Dendritic cell treated with granulocyte-macrophage colony-stimulating factor and Interleukin-4, amounts not matched to agents 40 ng/mL and 50 ng/mL, for 4 days (primary cell): Measurements from ENCODE around the gene LPCAT1.

ENCODE experiments used
- H3K27ac Mint-ChIP-seq: one replicate; pipeline ENCODE4 v1.8.0; 2022; ENCODE audit warnings: mild to moderate bottlenecking, mixed read lengths
- H3K27me3 Mint-ChIP-seq: one replicate; pipeline ENCODE4 v1.8.0; 2022; ENCODE audit warnings: mild to moderate bottlenecking, mixed read lengths
- H3K36me3 Mint-ChIP-seq: one replicate; pipeline ENCODE4 v1.8.0; 2022; ENCODE audit warnings: low read depth, mixed read lengths
- H3K4me1 Mint-ChIP-seq: one replicate; pipeline ENCODE4 v1.8.0; 2022; ENCODE audit warnings: low read depth, mixed read lengths
- H3K4me3 Mint-ChIP-seq: one replicate; pipeline ENCODE4 v1.8.0; 2022; ENCODE audit warnings: mild to moderate bottlenecking, moderate library complexity, mixed read lengths
- H3K9me3 Mint-ChIP-seq: one replicate; pipeline ENCODE4 v1.8.0; 2022; ENCODE audit warnings: mixed read lengths
- intact Hi-C: fragments of 100-400 bp; cut with micrococcal nuclease; formaldehyde crosslinking; loops from one replicate; pipeline ENCODE4 v1.15.0; 2022

The LPCAT1 gene

GRCh38 chr5:1525624-1526189 is 1.9 kb upstream of the LPCAT1 start:
- Mint-ChIP-seq H3K4me1 (peaks cover 34% of the 10 kb centered on the region), H3K27ac (peak overlapping the region; percentile 16), H3K36me3 (peaks cover 20% of the 10 kb centered on the region), H3K4me3 (no peak overlapping the region), H3K27me3 (peaks cover 2% of the 10 kb centered on the region), H3K9me3 (no peaks in the 10 kb centered on the region)
- intact Hi-C loops, result no loop called here

GRCh38 chr5:1524799-1525623 is 1.3 kb upstream of the LPCAT1 start:
- Mint-ChIP-seq H3K4me1 (peaks cover 34% of the 10 kb centered on the region), H3K27ac (peak overlapping the region; percentile 79), H3K9me3 (no peaks in the 10 kb centered on the region), H3K27me3 (peaks cover 2% of the 10 kb centered on the region), H3K36me3 (peaks cover 27% of the 10 kb centered on the region), H3K4me3 (peak overlapping the region; percentile 68)
- intact Hi-C loops, result no loop called here

- Mint-ChIP-seq H3K36me3 (peaks cover 33% of the 10 kb centered on the region), H3K4me3 (peak overlapping the region; percentile 68), H3K4me1 (peaks cover 34% of the 10 kb centered on the region), H3K27me3 (peaks cover 2% of the 10 kb centered on the region), H3K27ac (peak overlapping the region; percentile 79), H3K9me3 (no peaks in the 10 kb centered on the region)
- intact Hi-C loops, result no loop called here
Observed at GRCh38 chr5:1524481-1524798, 680 bp upstream of the LPCAT1 start.

GRCh38 chr5:1523480-1523792 is 324 bp downstream of the LPCAT1 start:
- no peaks in the 10 kb centered on the region for H3K9me3 Mint-ChIP-seq
- H3K36me3 Mint-ChIP-seq, result peaks cover 43% of the 10 kb centered on the region
- H3K4me1 Mint-ChIP-seq, result peaks cover 40% of the 10 kb centered on the region
- H3K27ac Mint-ChIP-seq, result peak overlapping the region; percentile 67
- intact Hi-C loops, result loop anchor here (2.0 kb wide), 1 partner anchor 17 kb away; no protein-coding TSS in a partner anchor
- peak overlapping the region; percentile 83 for H3K4me3 Mint-ChIP-seq
- H3K27me3 Mint-ChIP-seq, result peaks cover 2% of the 10 kb centered on the region

- H3K36me3 Mint-ChIP-seq, result peaks cover 49% of the 10 kb centered on the region
- H3K4me1 Mint-ChIP-seq, result peaks cover 46% of the 10 kb centered on the region
- H3K27me3 Mint-ChIP-seq, result peaks cover 2% of the 10 kb centered on the region
- H3K9me3 Mint-ChIP-seq, result no peaks in the 10 kb centered on the region
- peak overlapping the region; percentile 67 for H3K27ac Mint-ChIP-seq
- H3K4me3 Mint-ChIP-seq, result peak overlapping the region; percentile 83
- intact Hi-C loops, result loop anchor here (2.0 kb wide), 1 partner anchor 16 kb away; no protein-coding TSS in a partner anchor
Observed at GRCh38 chr5:1522601-1523479, 920 bp downstream of the LPCAT1 start.

- intact Hi-C loops, result loop anchor here (2.0 kb wide), 1 partner anchor 15 kb away; no protein-coding TSS in a partner anchor
- Mint-ChIP-seq H3K9me3 (no peaks in the 10 kb centered on the region), H3K36me3 (peaks cover 51% of the 10 kb centered on the region), H3K4me1 (peaks cover 50% of the 10 kb centered on the region), H3K27ac (peak overlapping the region; percentile 47), H3K27me3 (no peaks in the 10 kb centered on the region), H3K4me3 (peak overlapping the region; percentile 83)
Observed at GRCh38 chr5:1521671-1522600, 1.8 kb downstream of the LPCAT1 start.

GRCh38 chr5:1520791-1521453 is 2.8 kb downstream of the LPCAT1 start:
- Mint-ChIP-seq H3K27me3 (no peaks in the 10 kb centered on the region), H3K27ac (no peak overlapping the region), H3K4me3 (no peak overlapping the region), H3K4me1 (peaks cover 54% of the 10 kb centered on the region), H3K36me3 (peaks cover 53% of the 10 kb centered on the region), H3K9me3 (no peaks in the 10 kb centered on the region)
- intact Hi-C loops, result no loop called here

- Mint-ChIP-seq H3K4me3 (no peak overlapping the region), H3K36me3 (peaks cover 61% of the 10 kb centered on the region), H3K27ac (no peak overlapping the region), H3K9me3 (no peaks in the 10 kb centered on the region), H3K4me1 (peaks cover 58% of the 10 kb centered on the region), H3K27me3 (no peaks in the 10 kb centered on the region)
- intact Hi-C loops, result loop anchor here (5.0 kb wide), 1 partner anchor 42 kb away; no protein-coding TSS in a partner anchor
Observed at GRCh38 chr5:1519631-1520210, 4.0 kb downstream of the LPCAT1 start.

GRCh38 chr5:1517838-1518237 is 5.9 kb downstream of the LPCAT1 start:
- intact Hi-C loops, result loop anchor here (2.0 to 5.0 kb wide), 2 partner anchors 15 to 41 kb away; no protein-coding TSS in a partner anchor
- Mint-ChIP-seq H3K27me3 (no peaks in the 10 kb centered on the region), H3K9me3 (no peaks in the 10 kb centered on the region), H3K4me3 (no peak overlapping the region), H3K27ac (peak overlapping the region; percentile 57), H3K4me1 (peaks cover 73% of the 10 kb centered on the region), H3K36me3 (peaks cover 77% of the 10 kb centered on the region)

GRCh38 chr5:1516615-1517601 is 6.9 kb downstream of the LPCAT1 start:
- Mint-ChIP-seq H3K4me1 (peaks cover 74% of the 10 kb centered on the region), H3K9me3 (no peaks in the 10 kb centered on the region), H3K27me3 (no peaks in the 10 kb centered on the region), H3K27ac (peak overlapping the region; percentile 57), H3K36me3 (peaks cover 79% of the 10 kb centered on the region), H3K4me3 (peak overlapping the region; percentile 26)
- intact Hi-C loops, result loop anchor here (2.0 to 5.0 kb wide), 2 partner anchors 14 to 40 kb away; no protein-coding TSS in a partner anchor

- intact Hi-C loops, result loop anchor here (2.0 to 5.0 kb wide), 2 partner anchors 13 to 39 kb away; no protein-coding TSS in a partner anchor
- H3K27ac Mint-ChIP-seq, result peak overlapping the region; percentile 57
Observed at GRCh38 chr5:1515921-1516571, 7.7 kb downstream of the LPCAT1 start.

More at GRCh38 chr5:1515921-1516571, 7.7 kb downstream of the LPCAT1 start:
- H3K4me3 Mint-ChIP-seq, result peak overlapping the region; percentile 13
- peaks cover 80% of the 10 kb centered on the region for H3K36me3 Mint-ChIP-seq
- H3K27me3 Mint-ChIP-seq, result no peaks in the 10 kb centered on the region
- H3K4me1 Mint-ChIP-seq, result peaks cover 75% of the 10 kb centered on the region
- H3K9me3 Mint-ChIP-seq, result no peaks in the 10 kb centered on the region
